ENCODE measurements around the gene MCC.
"Not testable (repeated sequence)": the region's sequence is repeated elsewhere in the genome, so short reads cannot be mapped to it uniquely, and the experiment has no call there.

The MCC gene

DNA sequence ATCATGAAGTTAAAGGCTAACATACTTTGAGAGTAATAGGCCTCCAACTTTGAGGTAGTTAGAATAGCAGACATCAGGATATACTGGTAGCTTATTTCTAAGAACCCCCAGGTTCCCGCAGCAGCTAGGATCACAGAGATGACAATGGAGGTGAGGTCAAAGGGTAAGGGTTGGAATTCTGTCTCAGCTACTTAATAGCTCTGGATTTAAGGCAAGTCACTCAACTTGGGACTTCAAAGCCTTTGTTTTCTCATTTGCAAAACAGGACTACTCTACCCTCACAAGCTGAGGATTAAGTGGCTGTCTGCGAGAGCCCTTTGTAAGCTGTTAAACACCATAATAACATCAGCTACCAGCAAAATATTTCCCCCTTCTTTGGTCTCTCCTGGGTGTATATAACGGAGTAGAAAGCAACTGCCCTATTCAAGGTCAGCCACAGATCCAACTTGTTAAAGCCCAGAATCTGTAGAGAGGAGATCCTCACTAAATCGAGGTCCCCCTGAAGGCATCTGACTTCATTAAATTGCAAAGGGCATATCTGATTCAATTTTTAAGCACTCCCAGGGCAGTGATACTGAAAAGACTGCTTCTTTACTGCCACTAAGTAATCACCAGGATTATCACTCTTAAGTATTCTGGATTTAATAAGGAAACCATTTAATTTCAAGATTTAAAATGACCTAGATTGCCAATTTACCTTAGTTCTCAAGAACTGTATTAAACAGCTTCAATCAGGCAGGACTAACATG lies 407.0 kb downstream of the MCC start:
- H3K27ac ChIP-seq (replicated peaks), result no peak overlapping the region
- TF ChIP-seq CTCF (IDR thresholded peaks at IDR 0.05; ENCODE audit: insufficient read depth, low read length), result no peak
- TF ChIP-seq, protein P1, sequence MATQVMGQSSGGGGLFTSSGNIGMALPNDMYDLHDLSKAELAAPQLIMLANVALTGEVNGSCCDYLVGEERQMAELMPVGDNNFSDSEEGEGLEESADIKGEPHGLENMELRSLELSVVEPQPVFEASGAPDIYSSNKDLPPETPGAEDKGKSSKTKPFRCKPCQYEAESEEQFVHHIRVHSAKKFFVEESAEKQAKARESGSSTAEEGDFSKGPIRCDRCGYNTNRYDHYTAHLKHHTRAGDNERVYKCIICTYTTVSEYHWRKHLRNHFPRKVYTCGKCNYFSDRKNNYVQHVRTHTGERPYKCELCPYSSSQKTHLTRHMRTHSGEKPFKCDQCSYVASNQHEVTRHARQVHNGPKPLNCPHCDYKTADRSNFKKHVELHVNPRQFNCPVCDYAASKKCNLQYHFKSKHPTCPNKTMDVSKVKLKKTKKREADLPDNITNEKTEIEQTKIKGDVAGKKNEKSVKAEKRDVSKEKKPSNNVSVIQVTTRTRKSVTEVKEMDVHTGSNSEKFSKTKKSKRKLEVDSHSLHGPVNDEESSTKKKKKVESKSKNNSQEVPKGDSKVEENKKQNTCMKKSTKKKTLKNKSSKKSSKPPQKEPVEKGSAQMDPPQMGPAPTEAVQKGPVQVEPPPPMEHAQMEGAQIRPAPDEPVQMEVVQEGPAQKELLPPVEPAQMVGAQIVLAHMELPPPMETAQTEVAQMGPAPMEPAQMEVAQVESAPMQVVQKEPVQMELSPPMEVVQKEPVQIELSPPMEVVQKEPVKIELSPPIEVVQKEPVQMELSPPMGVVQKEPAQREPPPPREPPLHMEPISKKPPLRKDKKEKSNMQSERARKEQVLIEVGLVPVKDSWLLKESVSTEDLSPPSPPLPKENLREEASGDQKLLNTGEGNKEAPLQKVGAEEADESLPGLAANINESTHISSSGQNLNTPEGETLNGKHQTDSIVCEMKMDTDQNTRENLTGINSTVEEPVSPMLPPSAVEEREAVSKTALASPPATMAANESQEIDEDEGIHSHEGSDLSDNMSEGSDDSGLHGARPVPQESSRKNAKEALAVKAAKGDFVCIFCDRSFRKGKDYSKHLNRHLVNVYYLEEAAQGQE (IDR thresholded peaks at IDR 0.05; ENCODE audit: insufficient replicate concordance, low read depth), result no peak
- no peak for TF ChIP-seq POLR2AphosphoS5 (IDR thresholded peaks at IDR 0.05; ENCODE audit: low read depth)
- no peak for TF ChIP-seq SPI1 (IDR thresholded peaks at IDR 0.05; ENCODE audit: borderline replicate concordance, low read depth)
- no peak for TF ChIP-seq GABPA (IDR thresholded peaks at IDR 0.05; ENCODE audit: low read depth)
- no peak overlapping the region for H3K4me3 ChIP-seq (replicated peaks; ENCODE audit: insufficient read depth, low read length)
- no peaks in the 10 kb centered on the region for H3K27me3 ChIP-seq (ENCODE audit: insufficient read depth, poor library complexity, severe bottlenecking)
- no peak for DNase-seq (ENCODE audit: low read depth in 1 of 2, low spot score in 1 of 2)

- H3K4me3 ChIP-seq (replicated peaks; ENCODE audit: insufficient read depth, low read length); DNase-seq (ENCODE audit: low read depth in 1 of 2, low spot score in 1 of 2); H3K27ac ChIP-seq (replicated peaks): not testable (repeated sequence)
These were observed 411.6 kb downstream of the MCC start for GRCh38 chr5:113076649-113077048.

DNA sequence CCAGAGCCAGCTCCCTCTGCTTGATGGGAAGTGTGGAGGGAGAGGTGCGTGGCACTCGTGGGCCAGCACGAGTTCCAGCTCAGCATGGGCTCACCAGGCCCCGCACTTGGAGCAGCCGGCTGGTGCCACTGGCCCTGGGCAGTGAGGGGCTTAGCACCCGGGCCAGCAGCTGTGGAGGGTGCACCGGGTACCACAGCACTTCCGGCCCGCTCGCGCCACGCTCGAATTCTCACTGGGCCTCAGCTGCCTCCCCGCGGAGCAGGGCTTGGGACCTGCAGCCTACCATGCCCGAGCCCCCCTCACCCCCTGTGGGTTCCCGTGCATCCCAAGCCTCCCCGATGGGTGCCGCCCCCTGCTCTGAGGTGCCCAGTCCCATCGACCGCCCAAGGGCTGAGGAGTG lies 413.2 kb downstream of the MCC start:
- Histone ChIP-seq H3K27ac (replicated peaks) (no peak overlapping the region), H3K27me3 (ENCODE audit: insufficient read depth, poor library complexity, severe bottlenecking) (no peaks in the 10 kb centered on the region), H3K4me3 (replicated peaks; ENCODE audit: insufficient read depth, low read length) (no peak overlapping the region)
- DNase-seq (ENCODE audit: low read depth in 1 of 2, low spot score in 1 of 2), result no peak
- TF ChIP-seq GABPA (IDR thresholded peaks at IDR 0.05; ENCODE audit: low read depth), result no peak
- TF ChIP-seq SPI1 (IDR thresholded peaks at IDR 0.05; ENCODE audit: borderline replicate concordance, low read depth), result no peak
- no peak for TF ChIP-seq CTCF (IDR thresholded peaks at IDR 0.05; ENCODE audit: insufficient read depth, low read length)
- TF ChIP-seq, protein P1 (IDR thresholded peaks at IDR 0.05; ENCODE audit: insufficient replicate concordance, low read depth), result no peak
- no peak for TF ChIP-seq POLR2AphosphoS5 (IDR thresholded peaks at IDR 0.05; ENCODE audit: low read depth)

More at GRCh38 chr5:113076649-113077048, 411.6 kb downstream of the MCC start:
- not testable (repeated sequence) for H3K27me3 ChIP-seq (ENCODE audit: insufficient read depth, poor library complexity, severe bottlenecking)

DNA sequence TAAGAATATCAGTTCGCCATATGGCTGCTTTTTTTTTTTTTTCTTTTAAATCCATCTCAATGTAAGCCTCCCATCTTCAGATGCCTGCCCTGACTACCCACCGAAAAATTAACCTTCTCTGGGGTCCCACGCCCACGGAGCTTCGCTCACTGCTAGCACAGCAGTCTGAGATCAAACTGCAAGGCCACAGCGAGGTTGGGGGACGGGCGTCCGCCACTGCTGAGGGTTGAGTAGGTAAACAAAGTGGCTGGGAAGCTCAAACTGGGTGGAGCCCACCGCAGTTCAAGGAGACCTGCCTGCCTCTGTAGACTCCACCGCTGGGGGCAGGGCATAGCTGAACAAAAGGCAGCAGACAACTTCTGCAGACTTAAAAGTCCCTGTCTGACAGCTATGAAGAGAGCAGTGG lies 414.6 kb downstream of the MCC start:
- not testable (repeated sequence) for DNase-seq (ENCODE audit: low read depth in 1 of 2, low spot score in 1 of 2); H3K27me3 ChIP-seq (ENCODE audit: insufficient read depth, poor library complexity, severe bottlenecking); H3K27ac ChIP-seq (replicated peaks); H3K4me3 ChIP-seq (replicated peaks; ENCODE audit: insufficient read depth, low read length)

DNA sequence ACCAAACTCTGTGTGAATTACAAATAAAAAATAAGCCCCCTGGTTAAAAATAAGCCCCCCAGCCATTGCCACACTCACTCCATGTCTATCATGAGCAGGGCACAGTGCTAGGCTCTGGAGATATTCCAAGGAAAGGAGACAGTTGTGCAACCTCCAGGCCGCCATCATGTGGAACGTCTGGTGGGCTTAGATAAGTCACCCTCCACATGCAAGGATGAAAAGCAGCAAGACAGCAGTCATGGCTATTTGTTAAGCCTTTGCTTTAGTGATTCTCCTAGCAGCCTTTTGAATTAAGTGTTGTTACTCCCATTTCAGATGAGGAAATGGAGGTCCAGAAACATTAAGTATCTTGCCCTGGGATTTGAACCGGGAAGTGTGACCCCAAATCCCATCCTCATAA lies 416.9 kb downstream of the MCC start:
- TF ChIP-seq, protein P1 (IDR thresholded peaks at IDR 0.05; ENCODE audit: insufficient replicate concordance, low read depth), result no peak
- Histone ChIP-seq H3K27me3 (ENCODE audit: insufficient read depth, poor library complexity, severe bottlenecking) (no peaks in the 10 kb centered on the region), H3K4me3 (replicated peaks; ENCODE audit: insufficient read depth, low read length) (no peak overlapping the region), H3K27ac (replicated peaks) (no peak overlapping the region)
- no peak for DNase-seq (ENCODE audit: low read depth in 1 of 2, low spot score in 1 of 2)
